SK-N-MC (cell line): Measurements from ENCODE around the gene EMP3.

Experiments used
- DNase-seq: peaks from one replicate; pipeline ENCODE4 v3.0.0-alpha.2; 2011; ENCODE audit warnings: low read depth, low spot score
- H3K27ac ChIP-seq: fragments of 200-600 bp; sonication (generic); 2 replicates; pipeline ENCODE4 v1.5.1; 2016; ENCODE audit warnings: mixed run types
- H3K36me3 ChIP-seq: fragments of 200-600 bp; sonication (generic); 2 replicates; pipeline ENCODE4 v1.6.1; 2017; ENCODE audit warnings: antibody characterized with exemption, low read length, mixed read lengths; ENCODE audit not compliant: insufficient read depth
- H3K4me3 ChIP-seq: fragments of 200-600 bp; sonication (generic); 2 replicates; pipeline ENCODE4 v1.5.1; 2016
- H3K9ac ChIP-seq: fragments of 200-600 bp; sonication (generic); 2 replicates; pipeline ENCODE4 v1.8.0; 2017; ENCODE audit warnings: mixed run types, mixed read lengths; ENCODE audit not compliant: insufficient read length
- H3K9me3 ChIP-seq: fragments of 200-600 bp; sonication (generic); 2 replicates; pipeline ENCODE4 v1.6.1; 2017; ENCODE audit warnings: low read depth, mild to moderate bottlenecking, antibody characterized with exemption, low read length, moderate library complexity, mixed read lengths
- EZH2 ChIP-seq: fragments of 200-600 bp; sonication (generic); IDR thresholded peaks from one replicate; pipeline ENCODE4 v1.6.1; 2017; ENCODE audit warnings: antibody characterized with exemption
- FOXP2 ChIP-seq: optimal IDR thresholded peaks from 2 replicates; pipeline ENCODE3; 2011; ENCODE audit warnings: mild to moderate bottlenecking, moderate library complexity; ENCODE audit not compliant: insufficient read depth; ENCODE audit errors: extremely low read length, control extremely low read depth
- POLR2AphosphoS5 ChIP-seq: IDR thresholded peaks from 2 replicates; pipeline ENCODE4 v1.6.1; 2012; ENCODE audit warnings: mild to moderate bottlenecking, low read depth, low read length, borderline replicate concordance

EMP3 gene

DNA sequence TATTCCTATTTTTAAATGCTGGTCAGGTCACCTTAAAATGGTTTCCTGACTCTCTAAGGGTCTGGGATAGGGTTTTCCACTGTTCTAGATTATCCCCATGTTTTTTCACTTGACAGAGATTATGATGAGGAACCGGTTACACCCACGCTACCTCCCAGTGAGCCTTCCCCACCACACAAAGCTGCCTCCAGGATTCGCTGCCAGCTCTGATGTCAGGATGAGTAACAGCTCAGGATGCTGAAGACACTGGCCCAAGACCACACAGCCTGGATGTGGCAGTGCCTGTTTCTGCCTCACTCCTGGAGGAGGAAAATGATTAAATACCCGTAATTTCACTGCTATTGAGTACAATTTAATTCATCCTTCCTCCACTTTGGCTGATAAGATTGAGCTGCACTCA, 32.6 kb upstream of the EMP3 start:
- DNase-seq: no peak
- Histone ChIP-seq H3K4me3 (no peak overlapping the region), H3K36me3 (no peaks in the 10 kb centered on the region), H3K27ac (no peak overlapping the region), H3K9me3 (no peaks in the 10 kb centered on the region), H3K9ac (no peak overlapping the region)
- TF ChIP-seq EZH2: no peak
- no peak for TF ChIP-seq POLR2AphosphoS5
- no peak for TF ChIP-seq FOXP2

DNA sequence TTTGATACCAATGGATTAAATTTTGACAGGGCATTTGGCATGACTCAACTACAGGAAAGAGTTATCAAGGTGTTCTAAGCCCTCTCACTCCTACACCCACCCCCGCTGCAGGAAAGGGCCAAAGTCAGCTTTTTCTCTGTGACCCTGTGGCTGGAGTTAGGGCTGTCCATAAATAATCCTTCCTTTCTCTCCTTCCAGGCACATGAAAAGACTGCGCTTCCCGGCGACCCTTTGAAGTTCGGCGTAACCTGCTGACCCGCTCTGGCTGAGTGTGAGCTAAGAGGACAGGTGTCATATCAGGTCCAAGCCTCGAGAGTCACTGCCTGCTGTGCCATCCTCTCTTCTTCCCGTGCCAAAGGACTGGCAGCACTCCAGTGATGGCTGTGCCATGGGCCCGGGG, 29.9 kb upstream of the EMP3 start:
- TF ChIP-seq FOXP2: no peak
- no peak for TF ChIP-seq POLR2AphosphoS5
- TF ChIP-seq EZH2: no peak
- no peak overlapping the region for H3K4me3 ChIP-seq
- no peak overlapping the region for H3K27ac ChIP-seq
- no peaks in the 10 kb centered on the region for H3K36me3 ChIP-seq
- no peaks in the 10 kb centered on the region for H3K9me3 ChIP-seq
- H3K9ac ChIP-seq: no peak overlapping the region
- DNase-seq: no peak

- H3K27ac ChIP-seq: no peak overlapping the region
- H3K4me3 ChIP-seq: no peak overlapping the region
- no peaks in the 10 kb centered on the region for H3K36me3 ChIP-seq
- TF ChIP-seq EZH2: no peak
- TF ChIP-seq POLR2AphosphoS5: no peak
- no peak for TF ChIP-seq FOXP2
- no peaks in the 10 kb centered on the region for H3K9me3 ChIP-seq
- DNase-seq: no peak
- no peak overlapping the region for H3K9ac ChIP-seq
Observed at GRCh38 chr19:48296963-48297734, 28.2 kb upstream of the EMP3 start.

GRCh38 chr19:48297975-48298374, 27.4 kb upstream of the EMP3 start:
- TF ChIP-seq FOXP2 (no peak), POLR2AphosphoS5 (no peak), EZH2 (no peak)
- H3K4me3 ChIP-seq: no peak overlapping the region
- no peak overlapping the region for H3K27ac ChIP-seq
- DNase-seq: no peak
- H3K36me3 ChIP-seq: no peaks in the 10 kb centered on the region
- H3K9ac ChIP-seq: no peak overlapping the region
- H3K9me3 ChIP-seq: no peaks in the 10 kb centered on the region

- Histone ChIP-seq H3K36me3 (no peaks in the 10 kb centered on the region), H3K4me3 (no peak overlapping the region), H3K27ac (no peak overlapping the region), H3K9ac (no peak overlapping the region), H3K9me3 (no peaks in the 10 kb centered on the region)
- TF ChIP-seq FOXP2: no peak
- no peak for TF ChIP-seq POLR2AphosphoS5
- TF ChIP-seq EZH2: no peak
- no peak for DNase-seq
Observed at GRCh38 chr19:48301886-48302599, 23.3 kb upstream of the EMP3 start.

- TF ChIP-seq FOXP2: no peak
- no peak for TF ChIP-seq EZH2
- no peak for TF ChIP-seq POLR2AphosphoS5
- Histone ChIP-seq H3K4me3 (no peak overlapping the region), H3K9me3 (no peaks in the 10 kb centered on the region), H3K9ac (no peak overlapping the region), H3K27ac (no peak overlapping the region), H3K36me3 (no peaks in the 10 kb centered on the region)
- DNase-seq: no peak
Observed at GRCh38 chr19:48302600-48302959, 22.8 kb upstream of the EMP3 start.

DNA sequence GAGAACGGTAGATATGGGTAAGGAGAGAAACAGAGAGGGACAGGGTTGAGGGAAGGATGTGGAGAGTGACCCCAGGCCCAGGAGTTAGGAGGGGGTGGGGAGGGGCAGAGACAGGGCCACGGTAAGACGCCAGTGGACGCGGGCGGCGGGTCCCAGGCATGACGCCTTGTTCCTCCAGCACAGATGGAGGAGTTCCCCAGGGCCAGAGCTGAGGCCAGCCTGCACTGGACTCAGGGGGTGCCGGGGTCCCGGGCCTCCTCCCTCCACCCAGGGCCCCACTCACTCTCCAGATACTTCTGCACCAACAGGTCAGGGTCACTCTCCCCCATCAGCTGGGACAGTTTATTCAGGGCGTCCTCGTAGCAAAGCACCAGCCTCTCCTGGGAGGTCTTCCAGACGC, 22.0 kb upstream of the EMP3 start:
- DNase-seq: no peak
- H3K4me3 ChIP-seq: no peak overlapping the region
- H3K27ac ChIP-seq: no peak overlapping the region
- H3K9me3 ChIP-seq: no peaks in the 10 kb centered on the region
- H3K36me3 ChIP-seq: no peaks in the 10 kb centered on the region
- TF ChIP-seq EZH2 (no peak), POLR2AphosphoS5 (no peak), FOXP2 (no peak)
- no peak overlapping the region for H3K9ac ChIP-seq

DNA sequence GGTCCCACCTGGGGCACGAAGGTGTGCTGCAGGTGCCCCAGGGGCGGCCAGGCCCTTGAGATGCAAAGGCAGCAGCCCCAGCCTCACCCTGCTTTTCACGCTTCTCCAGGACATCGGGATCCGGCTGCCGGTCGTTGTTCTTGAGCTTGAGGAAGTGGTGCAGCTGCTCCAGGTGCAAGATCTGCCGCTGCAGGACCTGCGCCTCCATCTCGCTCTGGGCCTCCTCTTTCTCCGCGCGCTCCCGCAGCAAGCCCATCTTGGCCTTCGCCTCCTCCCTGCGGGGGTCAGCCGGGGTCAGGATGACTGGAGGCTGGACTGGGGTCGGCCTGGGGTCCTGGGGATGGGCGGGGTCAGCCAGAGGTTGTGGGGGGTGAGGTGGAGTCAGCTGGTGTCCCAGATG, 21.5 kb upstream of the EMP3 start:
- Histone ChIP-seq H3K9ac (no peak overlapping the region), H3K4me3 (no peak overlapping the region), H3K27ac (no peak overlapping the region), H3K9me3 (no peaks in the 10 kb centered on the region), H3K36me3 (no peaks in the 10 kb centered on the region)
- DNase-seq: no peak
- TF ChIP-seq POLR2AphosphoS5 (no peak), EZH2 (no peak), FOXP2 (no peak)
